GM23338 (cell line): Measurements from ENCODE around the gene MICB. TPM values are rescaled to one million over a fixed set of nuclear protein-coding genes. Genes with fewer than 3 reads are reported as not detected.

Experiments
- EZH2 ChIP-seq: fragments of 200-600 bp; sonication (generic); IDR thresholded peaks from one replicate; pipeline ENCODE4 v1.8.0; 2017; ENCODE audit warnings: antibody characterized with exemption, mild to moderate bottlenecking, low read depth; ENCODE audit not compliant: unreplicated experiment
- STAT1 ChIP-seq: IDR thresholded peaks from one replicate; pipeline ENCODE4 v1.6.1; 2016; ENCODE audit warnings: antibody characterized with exemption; ENCODE audit not compliant: unreplicated experiment
- ZNF331 ChIP-seq: fragments of 250-450 bp; sonication (Bioruptor Pico); IDR thresholded peaks from 2 replicates; pipeline ENCODE4 v1.5.0; 2020; ENCODE audit warnings: low read depth, mild to moderate bottlenecking, moderate library complexity
- ZNF462 ChIP-seq: fragments of 250-450 bp; sonication (Bioruptor Pico); IDR thresholded peaks from 2 replicates; pipeline ENCODE4 v1.5.0; 2020; ENCODE audit warnings: mild to moderate bottlenecking, moderate library complexity
- polyA plus RNA-seq: library from polyadenylated mRNA; unstranded; fragments of >200 nt; fragmentation: Nextera tagmentation; extraction: Ambion mirVana; gene quantifications from 2 replicates; pipeline ENCODE4 v1.2.1, GENCODE V29; 2016
- total RNA-seq: library from RNA; depleted of rRNA; stranded (reverse); fragments of >200 nt; shearing (Covaris generic); gene quantifications from 2 replicates; pipeline ENCODE4 v1.2.3, GENCODE V29; 2014
- TF ChIP-seq, protein P1 (sequence below): IDR thresholded peaks from one replicate; pipeline ENCODE4 v1.6.1; 2018; ENCODE audit warnings: antibody characterized with exemption; ENCODE audit not compliant: unreplicated experiment

Gene MICB
- total and polyA plus RNA-seq, 2 experiments from 2014 or later: 9.2 to 23.8 TPM

GRCh38 chr6:31546339-31546957 is 48.5 kb downstream of the MICB start, which contains the start of gene ATP6V1G2 (continued):
- TF ChIP-seq ZNF462 (CRISPR knock-in tag) (no peak), EZH2 (no peak), ZNF331 (CRISPR knock-in tag) (no peak), STAT1 (no peak)
- TF ChIP-seq, protein P1, sequence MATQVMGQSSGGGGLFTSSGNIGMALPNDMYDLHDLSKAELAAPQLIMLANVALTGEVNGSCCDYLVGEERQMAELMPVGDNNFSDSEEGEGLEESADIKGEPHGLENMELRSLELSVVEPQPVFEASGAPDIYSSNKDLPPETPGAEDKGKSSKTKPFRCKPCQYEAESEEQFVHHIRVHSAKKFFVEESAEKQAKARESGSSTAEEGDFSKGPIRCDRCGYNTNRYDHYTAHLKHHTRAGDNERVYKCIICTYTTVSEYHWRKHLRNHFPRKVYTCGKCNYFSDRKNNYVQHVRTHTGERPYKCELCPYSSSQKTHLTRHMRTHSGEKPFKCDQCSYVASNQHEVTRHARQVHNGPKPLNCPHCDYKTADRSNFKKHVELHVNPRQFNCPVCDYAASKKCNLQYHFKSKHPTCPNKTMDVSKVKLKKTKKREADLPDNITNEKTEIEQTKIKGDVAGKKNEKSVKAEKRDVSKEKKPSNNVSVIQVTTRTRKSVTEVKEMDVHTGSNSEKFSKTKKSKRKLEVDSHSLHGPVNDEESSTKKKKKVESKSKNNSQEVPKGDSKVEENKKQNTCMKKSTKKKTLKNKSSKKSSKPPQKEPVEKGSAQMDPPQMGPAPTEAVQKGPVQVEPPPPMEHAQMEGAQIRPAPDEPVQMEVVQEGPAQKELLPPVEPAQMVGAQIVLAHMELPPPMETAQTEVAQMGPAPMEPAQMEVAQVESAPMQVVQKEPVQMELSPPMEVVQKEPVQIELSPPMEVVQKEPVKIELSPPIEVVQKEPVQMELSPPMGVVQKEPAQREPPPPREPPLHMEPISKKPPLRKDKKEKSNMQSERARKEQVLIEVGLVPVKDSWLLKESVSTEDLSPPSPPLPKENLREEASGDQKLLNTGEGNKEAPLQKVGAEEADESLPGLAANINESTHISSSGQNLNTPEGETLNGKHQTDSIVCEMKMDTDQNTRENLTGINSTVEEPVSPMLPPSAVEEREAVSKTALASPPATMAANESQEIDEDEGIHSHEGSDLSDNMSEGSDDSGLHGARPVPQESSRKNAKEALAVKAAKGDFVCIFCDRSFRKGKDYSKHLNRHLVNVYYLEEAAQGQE: no peak
